ENCODE measurements around the gene MNDA.

- TF ChIP-seq FOXP2 (optimal IDR thresholded peaks at IDR 0.05; ENCODE audit: control extremely low read depth, extremely low read length, insufficient read depth) (no peak), EZH2 (IDR thresholded peaks at IDR 0.05) (no peak)
Measured at GRCh38 chr1:158813164-158813563, 18.0 kb upstream of the MNDA start.

Data from SK-N-MC (cell line).